Hepatocyte (in vitro differentiated cells): Measurements from ENCODE around the gene WDFY2. TPM values are rescaled to one million over a fixed set of nuclear protein-coding genes. Genes with fewer than 3 reads are reported as not detected.

Experiments used
- DNase-seq: peaks from one replicate; pipeline ENCODE4 v3.0.0-alpha.2; 2016; ENCODE audit warnings: low spot score
- H2AFZ ChIP-seq: fragments of 200-600 bp; sonication (generic); 2 replicates; pipeline ENCODE4 v1.6.0; 2016; ENCODE audit warnings: antibody characterized with exemption, mild to moderate bottlenecking
- H3K27ac ChIP-seq: fragments of 200-600 bp; sonication (generic); 2 replicates; pipeline ENCODE4 v1.5.1; 2016; ENCODE audit warnings: mild to moderate bottlenecking
- H3K27me3 ChIP-seq: fragments of 200-600 bp; sonication (generic); 2 replicates; pipeline ENCODE4 v1.6.1; 2016
- H3K36me3 ChIP-seq: fragments of 200-600 bp; sonication (generic); replicated peaks from 2 replicates; pipeline ENCODE4 v1.5.1; 2016; ENCODE audit warnings: low read depth; ENCODE audit not compliant: insufficient read depth
- H3K4me1 ChIP-seq: fragments of 200-600 bp; sonication (generic); 2 replicates; pipeline ENCODE4 v1.5.1; 2016; ENCODE audit warnings: mild to moderate bottlenecking, moderate library complexity; ENCODE audit not compliant: insufficient read depth
- H3K4me2 ChIP-seq: fragments of 200-600 bp; sonication (generic); 2 replicates; pipeline ENCODE4 v1.6.0; 2016
- H3K4me3 ChIP-seq: fragments of 200-600 bp; sonication (generic); 2 replicates; pipeline ENCODE4 v1.5.1; 2016; ENCODE audit warnings: mild to moderate bottlenecking
- H3K79me2 ChIP-seq: fragments of 200-600 bp; sonication (generic); 2 replicates; pipeline ENCODE4 v1.6.0; 2017; ENCODE audit warnings: mild to moderate bottlenecking
- H3K9me2 ChIP-seq: fragments of 200-600 bp; sonication (generic); replicated peaks from 2 replicates; pipeline ENCODE4 v1.6.0; 2017; ENCODE audit warnings: mild to moderate bottlenecking; ENCODE audit not compliant: insufficient read depth
- H3K9me3 ChIP-seq: fragments of 200-600 bp; sonication (generic); 2 replicates; pipeline ENCODE4 v1.5.1; 2016; ENCODE audit warnings: low read depth, mild to moderate bottlenecking
- H4K20me1 ChIP-seq: fragments of 200-600 bp; sonication (generic); 2 replicates; pipeline ENCODE4 v1.6.0; 2016; ENCODE audit warnings: mild to moderate bottlenecking; ENCODE audit not compliant: insufficient read depth, poor library complexity, severe bottlenecking
- EZH2 ChIP-seq: fragments of 200-600 bp; sonication (generic); IDR thresholded peaks from 2 replicates; pipeline ENCODE4 v1.6.1; 2016; ENCODE audit warnings: antibody characterized with exemption, mild to moderate bottlenecking, borderline replicate concordance
- EZH2phosphoT487 ChIP-seq: fragments of 200-600 bp; sonication (generic); IDR thresholded peaks from one replicate; pipeline ENCODE4 v1.6.1; 2018; ENCODE audit warnings: antibody characterized with exemption, mild to moderate bottlenecking, low read depth, moderate library complexity; ENCODE audit not compliant: unreplicated experiment, severe bottlenecking
- WGBS: methylation state at CpG from one replicate; pipeline ENCODE4 v1.1.6; 2016; ENCODE audit warnings: low lambda C conversion rate; ENCODE audit errors: missing lambda C conversion rate; 5-methylcytosine and 5-hydroxymethylcytosine counted together
- polyA plus RNA-seq: library from polyadenylated mRNA; unstranded; fragments of >200 nt; fragmentation: Nextera tagmentation; extraction: Ambion mirVana; gene quantifications from 2 replicates; pipeline ENCODE4 v1.2.1, GENCODE V29; 2016
- total RNA-seq: library from RNA; depleted of rRNA; stranded (reverse); fragments of >200 nt; gene quantifications from 2 replicates; pipeline ENCODE4 v1.2.3, GENCODE V29; 2014
- TF ChIP-seq, protein P1 (sequence below): fragments of 200-600 bp; sonication (generic); IDR thresholded peaks from 2 replicates; pipeline ENCODE4 v1.5.1; 2016; ENCODE audit warnings: antibody characterized with exemption, mild to moderate bottlenecking; ENCODE audit not compliant: poor library complexity

The WDFY2 gene
- total and polyA plus RNA-seq, 2 experiments from 2014 or later: 9.0 to 9.1 TPM

DNA sequence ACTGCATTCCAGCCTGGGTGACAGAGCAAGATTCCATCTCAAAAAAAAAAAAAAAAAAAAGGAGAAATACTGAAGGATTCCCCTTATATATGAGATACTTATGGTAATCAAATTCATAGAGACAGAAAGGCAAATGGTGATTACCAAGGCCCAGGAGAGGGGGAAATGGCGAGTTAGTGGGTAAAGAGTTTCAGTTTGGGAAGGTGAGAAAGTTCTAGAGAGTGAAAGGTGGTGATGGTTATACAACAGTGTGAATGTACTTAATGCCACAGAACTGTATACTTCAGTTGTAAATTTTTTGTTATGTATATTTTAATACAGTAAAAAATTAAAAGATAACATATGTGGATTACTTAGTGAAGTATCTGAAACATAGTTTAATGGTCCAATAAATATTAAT lies 129.5 kb downstream of the WDFY2 start:
- 95% methylated on average over 1 of the region's 1 CpG for WGBS
- peak overlapping the region; percentile 39 for H3K27ac ChIP-seq

DNA sequence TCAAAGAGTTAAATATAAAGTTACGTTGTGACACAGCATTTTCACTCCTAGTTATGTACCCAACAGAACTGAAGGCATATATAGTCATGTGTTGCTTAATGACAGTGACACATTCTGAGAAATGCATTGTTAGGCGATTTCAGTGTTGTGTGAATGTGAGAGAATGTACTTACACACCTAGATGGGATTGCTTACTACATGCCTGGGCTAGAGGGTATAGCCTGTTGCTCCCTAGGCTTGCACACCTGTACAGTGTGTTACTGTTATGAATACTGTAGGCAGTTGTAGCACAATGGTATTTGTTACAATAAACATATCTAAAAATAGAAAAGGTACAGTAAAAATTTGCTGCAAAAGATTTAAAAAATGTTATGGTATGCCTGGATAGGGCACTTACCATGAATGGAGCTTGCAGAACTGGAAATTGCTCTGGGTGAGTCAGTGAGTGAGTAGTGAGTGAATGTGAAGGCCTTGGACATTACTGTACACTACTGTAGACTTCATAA lies 130.5 kb downstream of the WDFY2 start:
- H3K4me1 ChIP-seq: no peaks in the 10 kb centered on the region
- H3K9me3 ChIP-seq: no peaks in the 10 kb centered on the region
- H3K79me2 ChIP-seq: no peaks in the 10 kb centered on the region
- H2AFZ ChIP-seq: no peak overlapping the region
- H3K4me2 ChIP-seq: no peak overlapping the region
- 79% methylated on average over 2 of the region's 2 CpGs for WGBS
- DNase-seq: no peak
- H3K4me3 ChIP-seq: no peak overlapping the region
- H4K20me1 ChIP-seq: no peaks in the 10 kb centered on the region
- H3K36me3 ChIP-seq: no peaks in the 10 kb centered on the region
- TF ChIP-seq, protein P1, sequence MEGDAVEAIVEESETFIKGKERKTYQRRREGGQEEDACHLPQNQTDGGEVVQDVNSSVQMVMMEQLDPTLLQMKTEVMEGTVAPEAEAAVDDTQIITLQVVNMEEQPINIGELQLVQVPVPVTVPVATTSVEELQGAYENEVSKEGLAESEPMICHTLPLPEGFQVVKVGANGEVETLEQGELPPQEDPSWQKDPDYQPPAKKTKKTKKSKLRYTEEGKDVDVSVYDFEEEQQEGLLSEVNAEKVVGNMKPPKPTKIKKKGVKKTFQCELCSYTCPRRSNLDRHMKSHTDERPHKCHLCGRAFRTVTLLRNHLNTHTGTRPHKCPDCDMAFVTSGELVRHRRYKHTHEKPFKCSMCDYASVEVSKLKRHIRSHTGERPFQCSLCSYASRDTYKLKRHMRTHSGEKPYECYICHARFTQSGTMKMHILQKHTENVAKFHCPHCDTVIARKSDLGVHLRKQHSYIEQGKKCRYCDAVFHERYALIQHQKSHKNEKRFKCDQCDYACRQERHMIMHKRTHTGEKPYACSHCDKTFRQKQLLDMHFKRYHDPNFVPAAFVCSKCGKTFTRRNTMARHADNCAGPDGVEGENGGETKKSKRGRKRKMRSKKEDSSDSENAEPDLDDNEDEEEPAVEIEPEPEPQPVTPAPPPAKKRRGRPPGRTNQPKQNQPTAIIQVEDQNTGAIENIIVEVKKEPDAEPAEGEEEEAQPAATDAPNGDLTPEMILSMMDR: no peak
- no peaks in the 10 kb centered on the region for H3K9me2 ChIP-seq
- H3K27me3 ChIP-seq: no peaks in the 10 kb centered on the region
- peak overlapping the region; percentile 39 for H3K27ac ChIP-seq

More for the DNA sequence above, 129.5 kb downstream of the WDFY2 start:
- TF ChIP-seq EZH2 (no peak), EZH2phosphoT487 (no peak)
- TF ChIP-seq, protein P1: no peak
- no peaks in the 10 kb centered on the region for H3K9me3 ChIP-seq
- H3K9me2 ChIP-seq: no peaks in the 10 kb centered on the region
- H3K27me3 ChIP-seq: no peaks in the 10 kb centered on the region
- H3K4me1 ChIP-seq: no peaks in the 10 kb centered on the region
- no peaks in the 10 kb centered on the region for H3K79me2 ChIP-seq
- no peaks in the 10 kb centered on the region for H4K20me1 ChIP-seq
- no peaks in the 10 kb centered on the region for H3K36me3 ChIP-seq
- H3K4me2 ChIP-seq: no peak overlapping the region
- no peak for DNase-seq
- H3K4me3 ChIP-seq: no peak overlapping the region
- no peak overlapping the region for H2AFZ ChIP-seq

DNA sequence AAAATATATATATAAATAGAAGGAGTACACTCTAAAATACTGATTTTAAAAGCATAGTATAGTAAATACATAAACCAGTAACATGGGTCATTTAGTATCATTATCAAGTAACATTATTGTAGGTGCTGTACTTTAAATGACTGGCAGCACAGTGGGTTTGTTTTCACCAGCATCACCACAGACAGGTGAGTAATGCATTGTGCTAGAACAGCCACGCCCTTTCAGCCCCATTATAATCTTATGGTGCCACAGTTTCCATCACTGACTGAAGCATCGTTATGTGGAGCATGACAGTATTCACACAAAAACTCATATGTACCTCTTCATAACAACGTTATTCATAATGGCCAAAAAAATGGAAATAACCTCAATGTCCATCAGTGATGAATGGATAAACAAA lies 131.4 kb downstream of the WDFY2 start:
- Histone ChIP-seq H4K20me1 (no peaks in the 10 kb centered on the region), H3K36me3 (no peaks in the 10 kb centered on the region), H3K27me3 (no peaks in the 10 kb centered on the region), H3K9me2 (no peaks in the 10 kb centered on the region), H3K4me3 (no peak overlapping the region), H3K9me3 (no peaks in the 10 kb centered on the region), H3K4me1 (no peaks in the 10 kb centered on the region), H3K27ac (no peak overlapping the region), H3K79me2 (no peaks in the 10 kb centered on the region), H3K4me2 (no peak overlapping the region), H2AFZ (no peak overlapping the region)
- 98% methylated on average over 3 of the region's 3 CpGs for WGBS
- no peak for DNase-seq
- TF ChIP-seq EZH2: no peak
- TF ChIP-seq, protein P1: no peak
- TF ChIP-seq EZH2phosphoT487: no peak
